K562 (cell line): ENCODE data around the gene PPM1G. TPM values are rescaled to one million over a fixed set of nuclear protein-coding genes. Genes with fewer than 3 reads are reported as not detected.

Source experiments
- BDP1 ChIP-seq: IDR thresholded peaks from 3 replicates; pipeline ENCODE4 v1.6.1; 2011; ENCODE audit not compliant: insufficient read length, insufficient read depth
- CC2D1A ChIP-seq: fragments of 450-650 bp; IDR thresholded peaks from 2 replicates; pipeline ENCODE4 v1.6.1; 2017; ENCODE audit warnings: mild to moderate bottlenecking
- CREB1 ChIP-seq, 2 experiments: sonication (generic) in 1 of 2; formaldehyde crosslinking in 1 of 2; IDR thresholded peaks; 2 replicates each; pipeline versions ENCODE4 v1.6.1 to v1.8.0; 2012 to 2022; ENCODE audit warnings: inconsistent platforms in 1 of 2, mild to moderate bottlenecking in 1 of 2, missing genetic modification reagents in 1 of 2, moderate library complexity in 1 of 2
- CXXC5 ChIP-seq: fragments of 250-450 bp; sonication (Bioruptor Pico); IDR thresholded peaks from 2 replicates; pipeline ENCODE4 v1.8.0; 2022; ENCODE audit warnings: inconsistent platforms, mild to moderate bottlenecking, moderate library complexity
- ESRRA ChIP-seq: fragments of 450-650 bp; IDR thresholded peaks from 2 replicates; pipeline ENCODE4 v1.6.1; 2014; ENCODE audit warnings: low read depth, mild to moderate bottlenecking, moderate library complexity, borderline replicate concordance
- HCFC1 ChIP-seq: IDR thresholded peaks from 2 replicates; pipeline ENCODE4 v1.6.1; 2012; ENCODE audit warnings: low read depth, low read length, improper control_type of control experiment
- KDM1A ChIP-seq, 2 experiments: fragments of 450-650 bp; IDR thresholded peaks; 2 replicates each; pipeline ENCODE4 v1.6.1; 2016; ENCODE audit warnings: mild to moderate bottlenecking in 2 of 2
- MYNN ChIP-seq, 2 experiments: sonication (generic); formaldehyde crosslinking in 1 of 2; IDR thresholded peaks; 2 replicates each; pipeline versions ENCODE4 v1.5.0 to v1.6.1; 2016 to 2020; ENCODE audit warnings: antibody characterized with exemption in 1 of 2, missing genetic modification reagents in 1 of 2
- NEUROD1 ChIP-seq: fragments of 150-350 bp; IDR thresholded peaks from 2 replicates; pipeline ENCODE4 v1.6.1; 2014; ENCODE audit warnings: borderline replicate concordance, low read length, low read depth; ENCODE audit not compliant: partially characterized antibody
- PHF21A ChIP-seq: fragments of 450-650 bp; IDR thresholded peaks from 2 replicates; pipeline ENCODE4 v1.6.1; 2017; ENCODE audit warnings: low read depth, borderline replicate concordance
- PRPF4 ChIP-seq: fragments of 200-400 bp; formaldehyde crosslinking; IDR thresholded peaks from one replicate; pipeline ENCODE4 v1.6.1; 2017; ENCODE audit warnings: low read length, low read depth, mild to moderate bottlenecking; ENCODE audit not compliant: insufficient read depth, poor library complexity, severe bottlenecking
- RBFOX2 ChIP-seq: fragments of 200-400 bp; formaldehyde crosslinking; IDR thresholded peaks from 2 replicates; pipeline ENCODE4 v1.6.1; 2017; ENCODE audit warnings: low read depth, mild to moderate bottlenecking, low read length, moderate library complexity
- RFX5 ChIP-seq: IDR thresholded peaks from 2 replicates; pipeline ENCODE4 v1.6.1; 2011; ENCODE audit warnings: low read depth, mild to moderate bottlenecking, improper control_type of control experiment, low read length
- SMARCE1 ChIP-seq: fragments of 450-650 bp; IDR thresholded peaks from 2 replicates; pipeline ENCODE4 v1.7.1; 2016; ENCODE audit warnings: mild to moderate bottlenecking
- XRCC5 ChIP-seq: fragments of 200-400 bp; formaldehyde crosslinking; IDR thresholded peaks from 2 replicates; pipeline ENCODE4 v1.6.1; 2017; ENCODE audit warnings: low read depth, mild to moderate bottlenecking, low read length
- ZBTB5 ChIP-seq: fragments of 450-650 bp; IDR thresholded peaks from 2 replicates; pipeline ENCODE4 v1.6.1; 2017; ENCODE audit warnings: antibody characterized with exemption
- ZNF134 ChIP-seq: fragments of 250-450 bp; sonication (Bioruptor Pico); conservative IDR thresholded peaks from 2 replicates; pipeline ENCODE4 v1.4.0; 2020
- ZNF311 ChIP-seq: fragments of 250-450 bp; sonication (Bioruptor Pico); IDR thresholded peaks from 2 replicates; pipeline ENCODE4 v1.4.0; 2020; ENCODE audit warnings: mild to moderate bottlenecking, moderate library complexity
- ZNF354B ChIP-seq: fragments of 250-450 bp; sonication (Bioruptor Pico); IDR thresholded peaks from 2 replicates; pipeline ENCODE4 v1.4.0; 2020
- ZNF551 ChIP-seq: fragments of 250-450 bp; sonication (Bioruptor Pico); IDR thresholded peaks from 2 replicates; pipeline ENCODE4 v1.5.0; 2021; ENCODE audit warnings: mild to moderate bottlenecking, moderate library complexity
- ZNF583 ChIP-seq: fragments of 250-450 bp; sonication (Bioruptor Pico); IDR thresholded peaks from 2 replicates; pipeline ENCODE4 v1.4.0; 2020
- ZNF609 ChIP-seq: sonication (generic); formaldehyde crosslinking; IDR thresholded peaks from 2 replicates; pipeline ENCODE4 v1.8.1; 2023; ENCODE audit warnings: missing genetic modification reagents, mild to moderate bottlenecking, borderline replicate concordance
- ZNF717 ChIP-seq: fragments of 250-450 bp; sonication (Bioruptor Pico); IDR thresholded peaks from 2 replicates; pipeline ENCODE4 v1.5.0; 2021
- ZZZ3 ChIP-seq: fragments of 450-650 bp; IDR thresholded peaks from 2 replicates; pipeline ENCODE4 v1.6.1; 2016; ENCODE audit warnings: antibody characterized with exemption, mild to moderate bottlenecking, moderate library complexity
- polyA plus RNA-seq, 8 experiments: library from polyadenylated mRNA; depleted of rRNA in 4 of 8; stranded (reverse) in 5 of 8; unstranded in 3 of 8; fragments of >200 nt; fragmentation: Nextera tagmentation in 2 of 8; fragmentation: Illumina TruSeq in 1 of 8; extraction: Ambion mirVana in 2 of 8; extraction: Trizol in 1 of 8; gene quantifications; 2 replicates each; pipeline versions ENCODE4 v1.2.1 to v1.2.3, GENCODE V29; 2011 to 2014; ENCODE audit warnings: inconsistent platforms in 1 of 8, missing spikeins in 1 of 8
- total RNA-seq, 7 experiments: library from RNA; depleted of rRNA in 6 of 7; stranded (reverse); fragments of >200 nt in 6 of 7; fragmentation: Illumina TruSeq in 2 of 7; extraction: Trizol in 2 of 7; gene quantifications; 2 replicates each; pipeline versions ENCODE4 v1.2.1 to v1.2.3, GENCODE V29; 2011 to 2021; ENCODE audit warnings: low replicate concordance in 1 of 7

Gene PPM1G
- total and polyA plus RNA-seq, 9 of the 15 experiments (the other 6 are each of a cell fraction or from before 2014, with no cell fraction given), result 61.7 to 230 (median 153) TPM

- TF ChIP-seq ZNF609 (CRISPR knock-in tag) (no peak), ZNF717 (CRISPR knock-in tag) (no peak), HCFC1 (no peak), CC2D1A (no peak), ZBTB5 (no peak), CXXC5 (CRISPR knock-in tag) (no peak), ZNF354B (no peak), ZNF583 (CRISPR knock-in tag) (no peak), BDP1 (no peak), PHF21A (no peak), SMARCE1 (peak; percentile 83; the same call in 1 of the 2 replicates), ZNF311 (CRISPR knock-in tag) (no peak), PRPF4 (no peak), CREB1 (IDR thresholded peaks at IDR 0.05) (no peak), CREB1 (CRISPR knock-in tag; IDR thresholded peaks at IDR 0.05) (no peak), MYNN (IDR thresholded peaks at IDR 0.05) (peak; percentile 35; the same call in 1 of the 2 replicates), MYNN (CRISPR knock-in tag; IDR thresholded peaks at IDR 0.05) (no peak), RFX5 (no peak), XRCC5 (no peak), RBFOX2 (0 out of 2 replicates have a peak, but pooled peaks have one; percentile 31), NEUROD1 (peak; percentile 16), ZZZ3 (no peak), KDM1A (IDR thresholded peaks at IDR 0.05) (peak; percentile 43 to 52), ESRRA (peak; percentile 80), ZNF134 (no peak), ZNF551 (CRISPR knock-in tag) (no peak)
Measured at GRCh38 chr2:27353762-27354596, 55.4 kb downstream of the PPM1G start (continued).
